CD4-positive, alpha-beta T cell treated with Interleukin-2 at 100 ng/mL for 4 hours (primary cell): ENCODE measurements around the gene ITGAD.
"Not testable (repeated sequence)": the region's sequence is repeated elsewhere in the genome, so short reads cannot be mapped to it uniquely, and the experiment has no call there.

Experiments
- DNase-seq: peaks from one replicate; pipeline ENCODE4 v3.0.0-alpha.2; 2020; ENCODE audit warnings: low spot score

ITGAD gene

GRCh38 chr16:31403590-31404352 lies 10.6 kb downstream of the ITGAD start:
- DNase-seq: no peak

DNA sequence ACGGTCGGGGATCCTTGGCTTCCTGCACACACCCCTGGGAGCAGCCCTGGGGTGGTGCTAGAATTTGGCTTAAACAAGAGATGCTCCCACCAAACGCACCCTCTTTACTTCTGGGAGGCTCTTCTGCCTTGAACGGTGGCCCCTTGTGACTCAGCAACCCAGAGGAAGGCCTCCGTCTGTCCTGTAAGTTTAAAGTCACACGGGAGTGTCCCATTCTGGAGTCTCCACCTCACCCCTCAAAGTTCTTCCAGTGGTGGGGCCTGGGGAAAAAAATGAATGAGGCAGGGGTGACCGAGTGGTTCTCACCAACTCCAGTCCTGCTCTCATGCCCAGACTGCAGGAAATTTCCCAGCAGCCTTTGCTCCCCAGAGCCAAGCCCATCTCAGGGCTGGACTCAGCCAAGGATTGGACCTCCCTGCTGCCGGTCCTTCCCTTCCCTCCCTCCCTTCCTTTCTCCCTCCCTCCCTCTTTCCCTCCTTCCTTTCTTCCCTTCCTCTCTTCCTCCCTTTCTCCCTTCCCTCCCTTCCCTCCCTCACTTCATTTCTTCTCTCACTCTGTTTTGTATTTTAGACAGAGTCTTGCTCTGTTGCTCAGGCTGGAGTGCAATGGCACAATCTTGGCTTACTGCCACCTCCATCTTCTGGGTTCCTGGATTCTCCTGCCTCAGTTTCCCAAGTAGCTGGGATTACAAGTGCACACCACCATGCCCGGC lies 11.4 kb downstream of the ITGAD start:
- no peak for DNase-seq

DNA sequence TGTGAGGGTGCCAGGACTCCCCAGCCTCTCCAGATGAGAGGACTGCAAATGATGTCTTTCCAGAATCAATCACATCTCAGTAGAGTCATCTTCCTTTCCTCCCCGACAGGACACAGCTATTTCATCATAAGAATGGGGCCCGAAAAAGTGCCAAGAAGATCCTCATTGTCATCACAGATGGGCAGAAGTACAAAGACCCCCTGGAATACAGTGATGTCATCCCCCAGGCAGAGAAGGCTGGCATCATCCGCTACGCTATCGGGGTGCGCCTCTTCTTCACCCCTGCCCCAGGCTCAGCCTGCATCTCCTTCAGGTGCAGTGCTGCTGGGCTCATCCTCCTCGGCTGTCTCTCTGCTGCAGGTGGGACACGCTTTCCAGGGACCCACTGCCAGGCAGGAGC lies 14.3 kb downstream of the ITGAD start:
- no peak for DNase-seq

DNA sequence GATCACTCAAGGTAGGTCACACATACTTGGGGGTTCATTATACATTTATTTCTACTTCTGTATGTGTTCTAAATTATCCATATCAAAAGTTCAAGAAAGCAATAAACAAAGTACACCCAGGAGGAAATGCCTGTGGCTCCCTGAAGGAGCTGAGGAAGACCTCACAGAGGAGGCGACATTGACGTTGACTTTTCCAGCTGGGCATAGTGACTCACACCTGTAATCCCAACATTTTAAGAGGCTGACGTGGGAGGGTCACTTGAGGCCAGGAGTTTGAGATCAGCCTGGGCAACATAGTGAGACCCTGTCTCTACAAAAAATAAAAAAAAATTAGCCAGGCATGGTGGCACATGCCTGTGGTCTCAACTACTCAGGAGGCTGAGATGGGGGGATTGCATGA lies 16.3 kb downstream of the ITGAD start:
- no peak for DNase-seq

GRCh38 chr16:31410082-31410481 lies 16.9 kb downstream of the ITGAD start:
- DNase-seq: no peak

DNA sequence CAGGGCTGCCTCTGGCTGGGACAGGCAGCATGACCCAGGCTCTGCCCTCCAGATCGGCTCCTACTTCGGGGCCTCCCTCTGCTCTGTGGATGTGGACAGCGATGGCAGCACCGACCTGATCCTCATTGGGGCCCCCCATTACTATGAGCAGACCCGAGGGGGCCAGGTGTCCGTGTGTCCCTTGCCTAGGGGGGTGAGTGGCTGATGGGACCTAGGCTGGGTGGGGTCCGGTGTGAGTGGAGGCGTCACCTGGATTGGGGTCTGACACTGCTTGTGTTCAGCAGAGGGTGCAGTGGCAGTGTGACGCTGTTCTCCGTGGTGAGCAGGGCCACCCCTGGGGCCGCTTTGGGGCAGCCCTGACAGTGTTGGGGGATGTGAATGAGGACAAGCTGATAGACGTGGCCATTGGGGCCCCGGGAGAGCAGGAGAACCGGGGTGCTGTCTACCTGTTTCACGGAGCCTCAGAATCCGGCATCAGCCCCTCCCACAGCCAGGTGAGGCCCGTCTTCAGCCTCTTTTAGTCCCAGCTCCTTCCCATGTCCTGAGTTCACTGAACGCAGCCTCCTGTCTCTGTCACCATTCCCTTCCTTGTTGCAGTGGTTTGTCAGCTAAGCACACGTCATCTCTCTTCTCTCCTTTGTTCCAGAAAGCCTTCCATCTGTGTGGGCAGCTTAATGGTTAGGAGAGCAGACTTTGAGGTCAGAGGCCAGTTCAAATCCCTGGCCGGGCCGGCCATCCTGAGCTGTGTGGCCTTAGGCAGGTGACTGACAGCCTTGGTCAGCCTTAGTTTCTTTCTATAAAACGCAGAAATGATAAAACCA lies 18.1 kb downstream of the ITGAD start:
- no peak for DNase-seq

DNA sequence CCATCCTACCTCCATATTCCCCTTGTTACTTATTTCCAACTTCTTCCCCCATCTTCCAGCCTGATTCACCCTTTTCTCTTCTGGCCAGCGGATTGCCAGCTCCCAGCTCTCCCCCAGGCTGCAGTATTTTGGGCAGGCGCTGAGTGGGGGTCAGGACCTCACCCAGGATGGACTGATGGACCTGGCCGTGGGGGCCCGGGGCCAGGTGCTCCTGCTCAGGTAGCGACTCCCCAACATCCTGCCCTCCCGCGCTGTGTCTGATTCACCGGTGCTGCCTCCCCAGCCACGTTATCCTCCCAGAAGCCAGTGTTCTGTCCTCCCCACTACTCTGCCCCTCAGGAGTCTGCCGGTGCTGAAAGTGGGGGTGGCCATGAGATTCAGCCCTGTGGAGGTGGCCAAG lies 19.6 kb downstream of the ITGAD start:
- DNase-seq: no peak

DNA sequence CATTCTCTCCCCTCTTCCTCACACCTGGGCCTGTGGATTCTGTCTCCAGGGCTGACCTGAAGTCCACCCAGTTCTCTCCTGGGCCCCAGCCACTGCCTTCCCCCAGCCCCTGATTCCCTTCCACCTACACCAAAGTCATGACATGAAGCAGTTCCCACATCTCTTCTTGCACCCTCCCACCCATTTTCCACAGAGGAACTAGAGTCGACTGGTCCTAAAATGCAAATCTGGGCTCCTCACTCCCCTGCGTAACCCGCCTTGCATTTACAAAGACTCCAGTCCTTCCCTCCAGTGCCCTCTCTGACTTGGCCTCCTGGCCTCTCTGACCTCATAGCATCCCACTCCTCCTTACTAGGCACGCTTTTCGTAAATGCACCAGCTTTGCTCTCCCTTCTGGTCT lies 20.2 kb downstream of the ITGAD start:
- DNase-seq: no peak

- no peak for DNase-seq
Observed at GRCh38 chr16:31413943-31414342, 20.8 kb downstream of the ITGAD start.

DNA sequence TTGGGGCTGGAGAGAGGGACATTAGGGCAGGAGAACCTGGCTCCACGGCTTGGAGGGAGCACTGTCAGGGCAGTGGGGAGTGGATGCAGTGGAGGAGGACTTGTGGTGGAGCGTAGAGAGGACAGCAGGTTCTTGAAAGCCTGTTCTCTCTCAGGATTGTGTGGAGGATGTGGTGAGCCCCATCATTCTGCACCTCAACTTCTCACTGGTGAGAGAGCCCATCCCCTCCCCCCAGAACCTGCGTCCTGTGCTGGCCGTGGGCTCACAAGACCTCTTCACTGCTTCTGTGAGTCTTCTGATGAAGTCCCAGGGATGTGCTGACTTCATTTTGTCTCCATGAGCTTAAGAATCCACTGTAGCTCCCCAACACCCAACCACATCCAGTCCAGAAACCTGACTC lies 21.6 kb downstream of the ITGAD start:
- DNase-seq: no peak

DNA sequence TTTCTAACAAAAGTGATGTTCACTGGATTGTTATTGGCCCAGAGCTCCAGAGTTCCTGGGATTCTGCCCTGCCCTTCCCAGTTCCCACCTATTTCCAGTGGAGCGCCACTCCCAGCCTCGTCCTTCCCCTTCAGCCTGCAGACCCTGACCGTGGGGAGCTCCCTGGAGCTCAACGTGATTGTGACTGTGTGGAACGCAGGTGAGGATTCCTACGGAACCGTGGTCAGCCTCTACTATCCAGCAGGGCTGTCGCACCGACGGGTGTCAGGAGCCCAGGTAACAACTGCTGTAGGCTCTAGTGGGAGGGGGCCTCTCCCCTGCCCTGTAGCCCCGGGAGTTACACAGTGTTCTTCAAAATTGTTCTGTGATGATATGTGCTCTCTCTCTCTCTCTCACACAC lies 23.2 kb downstream of the ITGAD start:
- DNase-seq: no peak

- not testable (repeated sequence) for DNase-seq
Observed at GRCh38 chr16:31417036-31417435, 23.9 kb downstream of the ITGAD start.

DNA sequence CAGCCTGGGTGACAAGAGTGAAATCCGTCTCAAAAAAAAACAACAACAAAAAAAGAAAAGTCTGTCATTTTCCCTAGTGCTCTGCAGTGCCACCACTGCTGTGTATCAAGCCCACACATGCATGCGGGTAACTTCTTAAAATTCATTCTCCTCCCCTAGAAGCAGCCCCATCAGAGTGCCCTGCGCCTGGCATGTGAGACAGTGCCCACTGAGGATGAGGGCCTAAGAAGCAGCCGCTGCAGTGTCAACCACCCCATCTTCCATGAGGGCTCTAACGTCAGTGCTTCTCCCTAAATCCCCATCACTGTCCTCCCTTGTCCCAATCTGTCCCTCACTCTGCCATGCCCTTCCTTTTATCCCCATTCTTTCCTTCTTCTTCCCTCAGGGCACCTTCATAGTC lies 24.8 kb downstream of the ITGAD start:
- DNase-seq: no peak

- DNase-seq: no peak
Observed at GRCh38 chr16:31420037-31420436, 26.9 kb downstream of the ITGAD start.

DNA sequence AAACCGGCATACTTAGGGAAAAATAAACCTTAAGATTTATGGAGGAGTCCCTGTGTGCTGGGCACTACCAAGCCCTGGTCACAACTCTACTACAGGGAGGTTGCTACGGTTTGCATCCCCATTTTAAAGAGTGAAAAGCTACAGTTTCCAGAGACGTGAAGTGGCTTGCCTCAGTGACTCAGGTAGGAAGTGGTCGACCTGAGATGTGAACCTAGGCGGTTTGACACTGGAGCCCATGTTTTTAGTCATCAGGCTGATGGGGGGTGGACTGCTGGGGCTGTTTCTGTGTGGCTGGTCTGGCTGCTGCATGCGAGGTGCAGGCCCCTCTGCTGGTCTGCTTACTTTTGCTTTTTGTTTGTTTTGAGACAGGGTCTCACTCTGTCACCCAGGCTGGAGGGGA lies 28.5 kb downstream of the ITGAD start:
- DNase-seq: peak; percentile 59

- no peak for DNase-seq
Observed at GRCh38 chr16:31423241-31423640, 30.1 kb downstream of the ITGAD start.

DNA sequence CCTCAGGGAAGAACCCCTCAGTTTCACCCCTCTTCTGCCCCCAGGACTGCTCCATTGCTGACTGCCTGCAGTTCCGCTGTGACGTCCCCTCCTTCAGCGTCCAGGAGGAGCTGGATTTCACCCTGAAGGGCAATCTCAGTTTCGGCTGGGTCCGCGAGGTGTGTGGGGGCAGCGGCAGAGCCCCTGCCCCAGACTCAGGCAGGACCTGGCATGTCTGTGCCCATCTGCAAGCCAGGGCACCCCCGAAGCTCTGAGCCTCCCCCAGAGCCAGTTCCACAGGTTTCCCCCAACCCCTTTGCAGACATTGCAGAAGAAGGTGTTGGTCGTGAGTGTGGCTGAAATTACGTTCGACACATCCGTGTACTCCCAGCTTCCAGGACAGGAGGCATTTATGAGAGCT lies 30.7 kb downstream of the ITGAD start:
- no peak for DNase-seq

DNA sequence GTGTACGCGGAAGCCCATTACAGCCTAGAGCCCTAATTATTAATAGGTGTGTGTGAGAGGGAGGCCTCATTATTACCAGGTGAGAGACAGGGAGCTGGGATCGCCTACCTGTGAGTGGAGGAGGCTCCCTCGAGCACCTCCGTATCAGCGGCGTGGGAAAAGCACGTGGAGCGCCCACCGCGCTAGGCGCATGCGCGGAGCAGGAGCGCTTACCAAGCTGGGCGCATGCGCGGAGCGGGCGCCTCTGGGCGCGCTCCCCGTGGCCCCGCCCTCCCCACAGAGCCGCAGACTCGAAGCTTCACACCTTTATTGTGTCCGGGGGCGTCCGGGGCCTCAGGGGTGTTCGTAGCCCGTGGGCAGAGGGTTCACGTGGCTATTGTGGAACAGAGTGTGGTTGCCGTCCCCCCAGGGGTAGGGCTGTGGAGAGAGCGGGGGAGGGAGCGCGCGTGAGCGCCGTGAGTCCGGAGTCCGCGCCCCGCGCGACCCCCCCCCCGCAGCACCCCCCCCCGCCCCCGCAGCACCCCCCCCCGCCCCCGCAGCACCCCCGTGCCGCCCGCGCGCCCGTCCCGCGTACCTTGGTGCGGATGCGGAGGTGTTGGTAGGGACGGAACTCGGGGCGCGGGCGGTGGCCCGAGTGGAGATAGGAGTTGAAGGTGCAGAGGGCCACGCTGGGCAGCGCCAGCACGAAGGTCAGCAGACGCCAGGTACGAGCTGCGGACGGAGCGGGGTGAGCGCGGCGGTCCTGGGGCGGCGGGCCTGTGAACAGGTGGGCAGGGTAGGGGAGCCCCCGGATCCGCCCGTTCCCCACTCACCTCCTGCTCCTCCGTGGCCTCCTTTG lies 34.5 kb downstream of the ITGAD start:
- DNase-seq: peak; percentile 60

GRCh38 chr16:31428279-31428597 lies 35.1 kb downstream of the ITGAD start, which contains the start of gene COX6A2:
COX6A2 (minus strand) TSS chr16:31428360; CDS start chr16:31428325, 35 bp downstream.
- DNase-seq: no peak

DNA sequence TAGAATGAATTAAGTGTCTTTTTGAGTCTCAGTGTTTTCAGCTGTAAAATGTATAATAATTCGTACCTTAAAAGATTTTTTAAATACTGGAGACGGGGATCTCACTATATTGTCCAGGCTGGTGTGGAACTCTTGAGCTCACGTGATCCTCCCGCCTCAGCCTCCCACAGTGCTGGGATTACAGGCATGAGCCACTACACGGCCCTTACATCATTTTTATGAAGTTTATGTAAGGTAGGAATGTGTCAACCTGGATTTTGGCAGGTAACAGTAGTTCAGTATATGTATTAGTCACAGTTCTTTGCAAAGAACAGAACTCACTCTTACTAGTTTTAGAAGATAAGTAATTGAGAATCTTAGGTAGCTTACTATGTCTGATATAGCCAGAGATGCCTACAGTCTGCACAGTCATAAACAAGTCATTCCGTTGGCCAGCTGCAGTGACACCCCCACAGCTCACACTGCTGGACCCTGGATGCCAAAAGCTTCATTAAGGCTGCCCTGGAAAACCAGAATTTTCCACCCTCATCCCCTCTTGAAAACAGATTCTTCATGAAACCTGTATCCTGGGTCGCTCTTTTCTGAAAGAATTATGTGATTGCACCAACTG lies 35.6 kb downstream of the ITGAD start:
- DNase-seq: no peak

DNA sequence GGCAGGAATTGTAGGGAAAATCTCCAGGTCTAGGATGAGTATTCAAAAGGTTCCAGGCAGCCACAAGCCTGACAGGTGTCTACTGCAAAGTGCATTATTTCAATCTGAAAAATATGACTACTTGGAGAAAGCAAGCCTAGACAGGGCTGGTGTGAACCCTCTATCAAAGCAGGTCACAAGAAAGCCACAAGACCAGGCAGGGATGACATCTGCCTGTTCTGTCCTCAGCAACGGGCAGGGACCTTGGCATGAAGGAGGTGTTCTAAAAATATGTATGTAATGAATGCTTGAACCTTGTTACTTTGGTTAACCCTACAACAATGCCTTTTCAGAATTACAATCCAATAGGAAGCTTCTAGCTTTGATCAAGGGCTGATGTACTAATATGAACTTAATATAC lies 36.2 kb downstream of the ITGAD start:
- no peak for DNase-seq

GRCh38 chr16:31429796-31430195 lies 36.7 kb downstream of the ITGAD start:
- DNase-seq: no peak
